HG03521 (cell line): Measurements from ENCODE around the gene NDUFV3.
A peak's percentile ranks its signal among the peaks of the same experiment; 100 is the strongest.
"Not testable (repeated sequence)": the region's sequence is repeated elsewhere in the genome, so short reads cannot be mapped to it uniquely, and the experiment has no call there.

Source experiments
- ATAC-seq: cut with Tn5 transposase; IDR thresholded peaks from one replicate; pipeline ENCODE4 v1.9.1; 2021; ENCODE audit warnings: mild to moderate bottlenecking, moderate library complexity; ENCODE audit not compliant: unreplicated experiment

NDUFV3 gene

DNA sequence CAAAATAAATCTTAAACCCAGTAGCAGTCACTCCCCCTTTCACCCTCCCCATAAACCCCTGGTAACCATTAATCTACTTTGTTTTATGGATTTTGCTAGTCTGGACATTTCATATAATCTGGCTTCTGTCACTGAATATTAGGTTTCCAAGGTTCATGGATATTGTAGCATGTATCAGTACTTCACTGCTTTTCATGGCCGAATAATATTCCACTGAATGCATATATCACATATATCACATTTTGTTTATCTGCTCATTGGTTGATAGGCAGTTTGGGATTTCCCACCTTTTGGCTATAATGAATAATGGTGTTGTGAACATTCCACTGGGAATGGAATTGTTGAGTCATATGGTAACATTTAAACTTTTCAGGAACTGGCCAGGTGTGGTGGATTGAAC is 9.2 kb upstream of the NDUFV3 start:
- no peak for ATAC-seq

DNA sequence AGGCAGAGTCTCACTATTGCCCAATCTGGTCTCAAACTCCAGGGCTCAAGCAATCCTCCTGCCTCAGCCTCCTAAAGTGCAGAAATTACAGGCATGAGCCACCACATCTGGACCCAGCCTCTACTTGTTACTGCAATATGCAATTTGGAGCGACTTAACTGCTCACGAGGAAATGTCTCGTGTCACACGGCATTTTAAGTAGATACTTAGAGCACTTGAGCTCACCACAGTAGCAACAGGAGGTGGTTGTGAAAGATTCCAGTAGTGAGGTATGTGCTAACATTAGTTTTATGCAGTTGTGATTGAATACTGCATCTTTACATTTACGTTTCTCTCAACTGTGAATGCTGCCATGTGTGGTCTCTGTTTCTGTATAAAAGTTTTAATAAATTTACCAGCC is 5.8 kb upstream of the NDUFV3 start:
- ATAC-seq = no peak

DNA sequence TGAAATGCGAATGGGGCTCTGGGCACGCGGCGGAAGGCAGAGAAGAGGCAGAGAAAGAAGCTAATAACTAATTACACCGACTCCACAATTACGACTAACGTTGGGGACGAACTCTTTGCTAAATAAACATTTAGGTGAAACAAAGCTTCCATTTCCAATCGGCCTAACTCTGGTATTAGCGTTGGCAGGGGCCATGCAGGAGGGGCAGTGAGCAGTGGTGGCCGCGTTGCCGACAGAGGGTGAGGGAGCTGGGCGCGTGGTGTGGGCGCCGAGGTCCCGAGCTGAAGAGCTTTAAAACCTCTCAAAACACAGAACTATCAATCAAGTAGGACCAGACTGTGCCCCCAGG is 553 bp upstream of the NDUFV3 start:
- no peak for ATAC-seq

DNA sequence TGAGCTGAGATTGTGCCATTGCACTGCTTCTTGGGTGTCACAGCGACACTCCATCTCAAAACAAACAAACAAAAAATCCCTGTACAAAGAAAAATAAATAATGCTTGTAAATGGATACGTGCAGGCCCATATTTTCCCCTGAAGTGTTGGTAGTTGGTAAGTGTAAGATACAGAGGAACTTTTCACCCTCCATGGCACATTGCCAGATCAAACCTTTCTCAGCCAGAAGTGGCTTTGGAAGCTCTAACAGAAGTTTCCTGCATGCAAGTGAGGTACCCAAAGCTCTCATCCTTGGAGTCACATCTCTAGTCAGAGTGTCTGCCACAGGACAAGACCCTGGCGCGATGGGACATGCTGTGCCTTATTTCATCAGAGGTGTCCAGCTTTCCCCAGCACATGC is 7.3 kb downstream of the NDUFV3 start:
- ATAC-seq = no peak

DNA sequence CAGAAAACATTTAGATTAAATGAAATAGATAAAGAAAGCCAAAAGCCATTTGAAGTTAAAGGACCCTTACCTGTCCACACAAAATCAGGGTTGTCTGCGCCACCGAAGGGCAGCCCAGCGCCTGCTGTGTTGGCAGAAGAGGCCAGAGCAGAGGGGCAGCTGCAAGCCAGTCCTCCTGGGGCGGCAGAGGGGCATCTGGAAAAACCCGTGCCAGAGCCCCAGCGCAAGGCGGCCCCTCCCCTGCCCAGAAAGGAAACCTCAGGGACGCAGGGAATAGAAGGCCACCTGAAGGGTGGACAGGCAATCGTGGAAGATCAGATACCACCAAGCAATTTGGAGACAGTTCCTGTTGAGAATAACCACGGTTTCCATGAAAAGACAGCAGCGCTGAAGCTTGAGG is 10.7 kb downstream of the NDUFV3 start:
- no peak for ATAC-seq

DNA sequence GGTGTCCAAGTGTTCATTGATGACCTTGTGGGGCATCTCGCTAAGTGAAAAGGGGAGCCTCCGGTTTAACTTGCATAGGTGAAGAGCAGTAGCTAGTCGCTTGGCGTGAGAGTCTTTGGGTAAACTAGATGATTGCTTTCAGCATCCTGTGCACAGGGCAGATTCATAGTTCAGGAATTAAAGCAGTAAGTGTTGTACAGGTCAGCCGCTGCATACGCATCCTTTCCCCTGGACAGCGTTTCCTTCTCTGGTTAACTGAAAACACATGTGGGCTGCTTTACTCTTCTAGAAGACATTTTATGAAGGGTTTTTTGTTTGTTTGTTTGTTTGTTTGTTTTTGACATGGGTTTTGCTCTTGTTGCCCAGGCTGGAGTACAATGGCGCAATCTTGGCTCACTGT is 12.1 kb downstream of the NDUFV3 start:
- no peak for ATAC-seq

DNA sequence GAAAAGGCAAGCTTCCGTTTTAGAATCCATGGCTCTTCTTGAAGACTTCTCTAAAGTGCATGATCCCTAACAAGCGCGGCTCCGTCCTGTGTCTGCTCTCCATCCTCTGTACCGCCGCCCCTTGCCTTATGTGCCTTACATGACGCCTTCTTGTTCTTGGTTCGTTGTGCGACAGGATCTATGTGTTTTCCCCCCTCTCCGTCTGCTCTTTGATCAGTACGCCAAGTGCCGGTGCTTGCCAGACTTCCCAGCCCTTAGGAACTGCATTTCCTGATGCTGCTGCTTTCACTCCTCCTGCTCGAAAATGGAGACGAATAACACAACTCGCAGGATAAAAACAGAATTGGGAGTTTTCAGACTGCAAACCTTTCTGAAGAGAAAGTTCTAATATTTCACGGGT is 13.1 kb downstream of the NDUFV3 start:
- ATAC-seq = no peak

DNA sequence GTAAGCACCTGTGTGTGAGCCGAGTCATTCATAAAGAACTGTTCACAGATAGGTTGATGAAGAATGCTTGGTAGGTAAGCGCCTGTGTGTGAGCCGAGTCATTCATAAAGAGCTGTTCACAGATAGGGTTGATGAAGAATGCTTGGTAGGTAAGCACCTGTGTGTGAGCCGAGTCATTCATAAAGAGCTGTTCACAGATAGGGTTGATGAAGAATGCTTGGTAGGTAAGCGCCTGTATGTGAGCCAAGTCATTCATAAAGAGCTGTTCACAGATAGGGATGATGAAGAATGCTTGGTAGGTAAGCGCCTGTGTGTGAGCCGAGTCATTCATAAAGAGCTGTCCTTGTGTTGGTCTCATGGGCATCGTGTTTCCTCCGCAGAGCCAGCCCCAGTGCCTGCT is 15.4 kb downstream of the NDUFV3 start:
- ATAC-seq = not testable (repeated sequence)

DNA sequence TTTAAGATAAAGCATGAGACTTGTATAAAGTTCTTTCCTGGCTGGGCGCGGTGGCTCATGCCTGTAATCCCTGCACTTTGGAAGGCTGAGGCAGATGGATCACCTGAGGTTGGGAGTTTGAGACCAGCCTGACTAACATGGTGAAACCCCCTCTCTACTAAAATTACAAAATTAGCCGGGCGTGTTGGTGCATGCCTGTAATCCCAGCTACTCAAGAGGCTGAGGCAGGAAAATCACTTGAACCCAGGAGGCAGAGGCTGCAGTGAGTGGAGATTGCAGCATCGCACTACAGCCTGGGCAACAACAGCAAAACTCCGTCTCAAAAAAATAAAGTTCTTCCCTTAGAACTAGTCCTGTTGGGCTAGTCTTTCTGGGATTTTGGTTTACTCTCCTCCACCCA is 18.8 kb downstream of the NDUFV3 start:
- ATAC-seq = not testable (repeated sequence)

DNA sequence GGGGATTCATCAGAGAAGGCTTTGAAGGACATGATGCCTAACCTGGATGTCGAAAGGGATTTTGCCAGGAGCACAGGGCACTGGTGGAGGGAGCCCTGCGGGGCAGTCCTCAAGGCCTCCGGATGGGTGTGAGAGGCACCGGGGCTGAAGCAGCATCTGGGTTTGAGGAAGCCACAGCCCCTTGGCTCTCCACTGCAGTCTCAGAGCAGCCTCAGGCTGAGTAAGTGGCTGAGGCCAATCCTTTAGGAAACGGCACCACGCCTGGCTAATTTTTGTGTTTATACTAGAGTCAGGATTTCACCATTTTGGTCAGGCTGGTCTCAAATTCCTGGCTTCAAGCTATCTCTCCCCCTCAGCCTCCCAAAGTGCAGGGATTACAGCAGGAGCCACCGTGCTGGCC is 20.4 kb downstream of the NDUFV3 start:
- no peak for ATAC-seq

DNA sequence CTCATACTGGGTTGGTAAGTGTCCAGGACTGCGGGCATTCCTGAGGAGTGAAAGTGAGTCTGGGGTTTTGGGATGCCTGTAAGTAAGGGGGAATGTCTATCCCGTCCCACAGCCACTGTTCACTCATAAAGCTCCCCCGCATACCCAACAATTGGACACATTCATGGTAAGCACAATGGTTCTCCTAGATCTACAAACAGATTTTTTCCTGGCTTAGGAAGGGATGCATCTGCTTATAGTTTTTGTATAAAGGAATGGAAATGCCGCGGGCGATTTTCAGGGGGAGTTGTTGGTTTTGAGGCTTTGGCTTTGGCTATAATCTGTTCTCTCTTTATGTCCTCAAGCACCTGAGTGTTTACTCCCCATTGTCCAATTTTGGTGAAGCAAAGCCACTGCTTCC is 25.2 kb downstream of the NDUFV3 start:
- ATAC-seq = no peak

DNA sequence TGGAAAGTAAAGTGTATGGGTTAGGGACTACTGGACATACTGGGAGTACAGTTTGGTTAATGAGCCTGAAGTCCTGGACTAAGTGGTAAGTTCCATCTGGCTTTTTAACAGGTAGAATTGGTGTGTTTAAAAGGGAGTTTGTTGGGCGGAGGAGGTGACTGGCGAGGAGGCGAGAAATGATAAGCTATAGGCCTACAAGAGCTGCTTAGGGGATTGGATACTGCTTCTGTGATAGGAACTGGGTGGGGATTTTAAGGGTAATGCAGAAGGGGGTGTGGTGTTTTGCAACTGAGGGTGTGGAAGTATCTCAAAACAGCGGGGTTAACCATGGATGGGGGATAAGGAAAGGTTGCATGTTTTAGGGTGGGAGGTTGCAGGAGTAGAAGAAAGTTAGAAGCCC is 28.8 kb downstream of the NDUFV3 start:
- ATAC-seq = no peak

DNA sequence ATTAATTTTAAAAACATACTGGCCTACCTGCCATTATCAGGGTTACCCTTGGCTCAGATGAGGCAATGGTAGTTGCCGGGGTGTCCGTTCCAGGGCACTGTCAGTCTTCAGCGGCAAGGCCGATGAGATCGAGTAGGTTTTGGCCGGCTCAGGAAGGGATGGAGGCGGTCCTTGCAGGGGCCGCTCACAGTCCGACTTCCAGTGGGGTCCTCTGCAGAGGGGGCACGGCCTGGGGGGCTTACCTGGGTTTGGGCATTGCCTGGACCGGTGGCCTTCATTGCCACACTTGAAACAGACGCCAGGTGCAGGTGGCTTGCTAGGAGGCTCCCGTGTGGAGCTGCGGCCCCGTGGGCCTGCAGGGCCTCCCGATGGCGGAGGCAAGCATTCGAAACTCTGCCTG is 29.8 kb downstream of the NDUFV3 start:
- no peak for ATAC-seq

DNA sequence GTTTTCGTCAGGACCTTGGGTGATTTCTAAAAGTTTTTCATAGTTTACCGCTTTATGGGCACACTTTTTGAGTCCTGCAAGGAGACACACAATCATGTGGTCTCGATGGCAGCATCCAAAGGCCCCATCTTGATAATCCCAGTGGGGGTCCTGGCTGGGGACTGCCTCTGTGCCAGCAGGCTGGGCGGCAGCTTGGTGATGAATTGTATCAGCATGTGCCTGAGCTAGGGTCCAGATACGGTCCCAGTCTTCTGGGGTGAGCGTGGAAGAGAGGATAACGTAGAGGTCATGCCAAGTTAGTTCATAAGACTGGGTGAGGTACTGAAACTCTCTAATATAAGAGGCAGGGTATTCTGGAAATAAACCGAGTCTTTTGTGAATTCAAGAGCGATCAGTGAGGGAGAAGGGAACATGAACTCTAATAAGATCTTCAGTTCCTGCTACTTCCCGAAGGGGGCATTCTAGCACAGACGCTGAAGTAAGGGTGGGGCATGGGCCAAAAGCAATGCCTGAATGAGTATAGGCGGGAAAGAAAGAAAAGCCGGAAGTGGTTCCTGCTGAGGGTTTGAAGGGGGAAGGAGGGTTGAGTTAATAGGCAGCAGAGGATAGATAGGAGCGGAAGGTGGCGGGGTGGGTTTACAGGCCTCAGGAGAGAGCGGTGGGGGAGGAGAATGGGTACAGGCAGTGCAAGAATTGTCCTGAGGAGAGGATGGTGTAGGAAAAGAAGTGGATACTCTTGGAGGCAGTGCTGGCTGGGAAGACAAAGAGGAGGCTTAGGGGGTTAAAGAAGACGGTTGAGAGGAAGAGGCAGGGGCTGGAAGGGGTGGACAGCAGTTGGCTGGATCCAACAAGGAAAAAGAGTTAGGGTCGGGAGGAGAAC is 30.7 kb downstream of the NDUFV3 start:
- peak; percentile 45 for ATAC-seq

DNA sequence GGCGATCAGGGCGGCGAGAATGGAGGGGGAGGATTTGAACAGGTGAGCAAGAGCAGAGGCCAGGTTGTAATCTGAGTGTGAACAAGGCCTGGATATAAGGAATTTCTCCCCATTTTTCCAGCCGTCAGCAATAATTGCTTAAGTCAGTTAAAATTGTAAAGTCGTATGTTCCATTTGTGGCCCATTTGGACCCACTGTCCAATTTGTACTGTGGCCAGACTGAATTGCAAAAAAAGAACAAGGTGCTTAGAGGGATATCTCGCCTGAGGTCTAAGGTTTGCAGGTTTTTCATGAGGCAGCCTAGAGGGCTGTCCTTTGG is 31.3 kb downstream of the NDUFV3 start:
- ATAC-seq = no peak

DNA sequence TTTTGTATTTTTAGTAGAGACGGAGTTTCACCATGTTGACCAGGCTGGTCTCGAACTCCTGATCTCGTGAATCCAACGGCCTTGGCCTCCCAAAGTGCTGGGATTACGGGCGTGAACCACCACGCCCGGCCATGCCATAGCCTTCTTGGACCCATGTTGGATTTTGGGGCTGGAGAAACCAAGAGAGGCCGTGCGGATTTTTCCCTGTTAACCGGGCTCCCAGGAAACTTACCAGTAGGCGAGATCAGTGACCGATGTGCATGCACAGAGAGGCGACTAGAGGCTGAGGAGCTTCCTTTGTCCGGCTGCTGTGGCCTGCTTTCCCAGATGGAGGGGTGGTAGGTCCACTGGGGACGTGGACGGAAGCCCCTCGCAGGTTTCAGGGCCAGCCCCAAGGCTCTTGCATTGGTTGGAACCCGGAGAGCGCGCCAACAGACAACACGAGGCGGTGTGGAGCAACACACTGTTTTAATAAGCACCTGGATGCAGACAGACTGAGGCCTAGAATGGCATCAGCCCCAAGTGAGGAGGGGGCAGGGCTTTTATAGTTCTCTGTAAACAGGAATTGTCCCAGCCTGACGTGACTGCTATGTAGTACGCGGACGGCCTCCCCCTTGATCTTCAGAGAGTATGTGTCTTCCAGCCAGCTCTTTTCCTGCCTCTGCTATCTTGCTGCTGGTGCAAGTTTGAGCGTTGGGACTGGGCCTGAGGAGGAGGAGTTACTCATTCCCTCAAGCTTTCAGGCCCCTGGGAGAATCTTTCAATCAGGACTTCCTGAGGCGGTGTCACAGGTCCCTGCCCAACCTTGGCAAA is 32.2 kb downstream of the NDUFV3 start, which contains the start of gene ERVH48-1:
TSS of gene ERVH48-1 (minus strand) at position 517 of the 813 bp plus-strand sequence. CDS start 6,624 bp downstream, outside the sequence.
- no peak for ATAC-seq

DNA sequence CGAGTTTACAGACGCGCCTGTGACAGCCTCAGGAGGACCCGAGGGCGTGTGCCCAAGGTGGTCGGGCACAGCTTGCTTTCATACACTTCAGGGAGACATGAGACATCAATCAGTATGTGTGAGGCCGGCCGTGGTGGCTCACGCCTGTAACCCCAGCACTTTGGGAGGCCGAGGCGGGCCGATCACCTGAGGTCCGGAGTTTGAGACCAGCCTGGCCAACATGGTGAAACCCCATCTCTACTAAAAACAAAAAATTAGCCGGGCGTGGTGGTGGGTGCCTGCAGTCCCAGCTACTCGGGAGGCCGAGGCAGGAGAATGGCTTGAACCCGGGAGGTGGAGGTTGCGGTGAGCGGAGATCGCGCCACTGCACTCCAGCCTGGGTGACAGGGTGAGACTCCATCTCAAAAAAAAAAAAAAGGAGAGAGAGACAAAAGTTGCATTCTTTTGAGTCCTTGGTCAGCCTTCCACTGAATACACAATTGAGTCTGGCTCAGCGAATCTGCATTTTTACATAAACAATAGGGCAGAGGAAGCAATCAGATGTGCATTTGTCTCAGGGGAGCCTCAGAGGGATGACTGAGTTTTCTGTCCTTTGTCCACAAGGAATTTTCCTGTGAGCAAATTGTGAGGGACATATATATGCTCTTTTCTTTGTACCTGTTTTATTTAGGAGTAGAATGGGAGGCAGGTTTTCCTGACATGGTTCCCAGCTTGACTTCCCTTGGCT is 34.5 kb downstream of the NDUFV3 start:
- ATAC-seq = not testable (repeated sequence)

DNA sequence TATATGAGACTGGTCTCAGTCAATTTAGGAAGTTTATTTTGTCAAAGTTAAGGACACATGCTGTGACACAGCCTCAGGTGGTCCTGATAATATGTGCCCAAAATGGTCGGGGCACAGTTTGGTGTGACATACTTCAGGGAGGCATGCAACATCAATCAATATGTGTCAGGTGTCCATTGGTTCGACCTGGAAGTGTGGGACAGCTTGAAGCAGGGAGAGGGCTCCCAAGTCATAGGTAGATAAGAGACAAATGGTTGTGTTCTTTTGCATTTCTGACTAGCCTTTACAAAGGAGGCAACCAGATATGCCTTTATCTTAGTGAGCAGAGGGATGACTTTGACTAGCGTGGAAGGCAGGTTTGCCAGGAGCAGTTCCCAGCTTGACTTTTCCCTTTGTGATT is 36.9 kb downstream of the NDUFV3 start:
- ATAC-seq = no peak

DNA sequence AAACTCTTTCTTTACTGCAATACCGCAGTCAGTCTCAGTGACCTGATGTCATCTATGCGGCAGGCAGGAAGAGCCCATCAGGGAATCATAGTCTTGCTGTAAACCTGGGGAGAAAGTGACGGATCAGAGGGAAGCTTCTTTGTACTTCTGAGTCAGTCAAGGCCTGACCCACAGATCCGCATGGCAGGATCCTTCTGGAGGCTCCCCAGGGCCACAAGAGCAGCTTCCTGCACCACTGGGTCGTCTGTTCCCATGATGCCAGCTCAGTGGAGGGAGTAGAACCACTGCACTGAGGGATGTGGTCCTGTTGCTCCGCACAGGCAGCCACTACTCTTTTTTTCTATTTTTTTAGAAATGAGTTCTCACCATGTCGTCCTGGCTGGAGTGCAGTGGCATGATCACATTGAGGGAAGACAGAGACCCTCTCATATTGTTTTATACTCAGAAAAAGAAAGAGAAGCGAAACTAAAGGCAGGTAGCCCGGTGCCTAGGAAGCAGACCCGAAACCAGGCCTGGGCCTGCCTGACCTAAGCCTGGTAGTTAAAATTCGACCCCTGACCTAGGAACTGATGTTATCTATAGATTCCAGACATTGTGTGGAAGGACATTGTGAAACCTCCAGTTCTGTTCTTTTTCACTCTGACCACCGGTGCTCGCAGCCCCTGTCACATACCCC is 38.6 kb downstream of the NDUFV3 start:
- no peak for ATAC-seq

DNA sequence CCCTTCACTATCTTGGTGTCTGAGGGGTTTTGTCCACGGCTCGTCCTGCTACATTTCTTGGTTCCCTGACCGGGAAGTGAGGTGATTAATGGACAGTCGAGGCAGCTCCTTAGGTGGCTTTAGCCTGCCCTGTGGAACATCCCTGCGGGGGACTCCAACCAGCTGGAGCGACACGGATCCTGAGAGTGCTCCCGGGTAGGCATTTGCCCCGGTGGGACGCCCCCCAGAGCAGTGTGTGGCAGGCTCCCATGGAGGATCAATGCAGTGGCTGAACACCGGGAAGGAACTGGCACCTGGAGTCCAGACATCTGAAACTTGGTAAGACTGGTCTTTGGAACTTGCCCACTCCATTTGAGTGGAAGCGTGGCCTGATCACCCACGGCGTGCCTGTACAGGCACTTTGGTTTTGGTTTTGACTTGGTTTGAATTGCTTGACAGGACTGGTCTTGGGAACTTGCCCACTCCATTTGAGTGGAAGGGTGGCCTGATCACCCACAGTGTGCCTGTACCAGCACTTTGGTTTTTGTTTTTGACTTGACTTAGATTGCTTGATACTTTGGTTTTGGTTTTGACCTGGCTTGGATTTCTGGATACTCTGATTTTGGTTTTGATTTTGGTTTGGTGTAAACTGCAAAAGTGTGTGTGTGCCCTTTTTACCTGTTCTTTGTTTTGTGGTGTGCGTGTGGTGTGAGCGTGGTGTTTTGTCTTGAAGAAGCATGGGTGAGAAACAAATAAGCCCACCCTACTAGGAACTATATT is 39.4 kb downstream of the NDUFV3 start:
- not testable (repeated sequence) for ATAC-seq
